ENCODE data around the gene GMEB2.
"Not testable (repeated sequence)": the region's sequence is repeated elsewhere in the genome, so short reads cannot be mapped to it uniquely, and the experiment has no call there.

GMEB2 gene

DNA sequence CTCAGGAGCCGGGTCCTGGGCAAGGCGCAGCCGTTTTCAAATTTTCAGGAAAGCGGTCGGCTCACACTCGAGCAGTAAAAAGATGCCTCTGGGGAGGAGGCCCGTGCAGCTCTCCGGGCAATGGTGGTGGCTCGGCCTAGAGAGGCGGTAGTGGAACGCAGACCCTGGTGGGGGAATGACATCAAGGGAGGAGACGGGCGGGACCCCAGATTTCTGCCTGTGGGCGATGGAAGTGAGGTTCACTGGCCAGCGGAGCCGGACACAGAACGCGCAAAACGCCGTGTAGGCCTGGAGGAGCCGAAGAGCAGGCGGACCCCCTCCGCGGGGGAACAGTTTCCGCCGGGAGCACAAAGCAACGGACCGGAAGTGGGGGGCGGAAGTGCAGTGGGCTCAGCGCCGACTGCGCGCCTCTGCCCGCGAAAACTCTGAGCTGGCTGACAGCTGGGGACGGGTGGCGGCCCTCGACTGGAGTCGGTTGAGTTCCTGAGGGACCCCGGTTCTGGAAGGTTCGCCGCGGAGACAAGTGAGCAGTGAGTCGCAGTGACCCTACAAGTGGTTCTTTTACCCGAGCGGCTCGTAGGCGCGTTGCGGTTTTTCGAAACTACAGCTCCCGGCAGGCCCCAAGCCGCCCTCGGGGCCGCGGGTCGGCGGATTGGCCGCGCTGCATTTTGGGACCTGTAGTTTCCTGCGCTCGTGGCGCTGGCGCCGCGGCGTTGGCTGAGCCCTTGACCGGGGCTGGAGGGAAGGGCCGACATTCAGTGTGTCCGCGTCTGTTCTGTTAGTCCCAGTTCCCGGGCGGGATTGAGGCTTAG is 31.2 kb upstream of the GMEB2 start, which contains the start of gene RTEL1:
RTEL1 (plus strand) TSS at position 376 of the 812 bp plus-strand sequence. CDS start 1,091 bp downstream, outside the sequence.
- DNase-seq (ENCODE audit: low read depth in 1 of 2, low spot score in 1 of 2): peak; percentile 81 to 84

DNA sequence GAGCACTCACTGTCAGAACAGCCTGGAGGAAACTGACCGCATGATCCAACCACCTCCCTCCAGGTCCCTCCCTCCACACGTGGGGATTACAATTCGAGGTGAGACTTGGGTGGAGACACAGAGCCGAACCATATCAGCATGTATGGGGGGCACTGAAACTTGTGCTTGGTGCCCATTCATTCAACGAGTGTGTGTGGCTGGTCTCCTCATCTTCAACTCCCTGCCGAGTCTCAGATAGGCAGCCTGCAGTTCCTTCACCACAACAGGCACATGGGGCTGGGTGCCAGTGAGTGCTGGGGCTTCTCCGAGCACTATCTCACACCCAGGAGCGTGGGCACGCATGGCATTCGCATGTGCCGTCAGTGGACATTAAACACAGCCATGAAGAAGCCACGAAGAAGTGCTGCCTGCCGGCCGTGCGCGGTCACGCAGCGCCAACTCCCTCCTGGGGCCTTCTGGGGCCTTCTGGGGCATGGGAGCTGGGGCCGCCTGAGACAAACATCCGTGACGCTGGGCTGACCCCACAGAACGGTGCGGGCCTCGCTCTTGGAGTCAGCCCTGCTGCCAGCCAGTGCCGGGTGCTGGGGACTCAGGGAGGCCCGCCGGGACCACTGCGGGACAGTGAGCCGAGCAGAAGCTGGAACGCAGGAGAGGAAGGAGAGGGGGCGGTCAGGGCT is 30.5 kb upstream of the GMEB2 start:
- no peak for DNase-seq (ENCODE audit: low read depth in 1 of 2, low spot score in 1 of 2)

DNA sequence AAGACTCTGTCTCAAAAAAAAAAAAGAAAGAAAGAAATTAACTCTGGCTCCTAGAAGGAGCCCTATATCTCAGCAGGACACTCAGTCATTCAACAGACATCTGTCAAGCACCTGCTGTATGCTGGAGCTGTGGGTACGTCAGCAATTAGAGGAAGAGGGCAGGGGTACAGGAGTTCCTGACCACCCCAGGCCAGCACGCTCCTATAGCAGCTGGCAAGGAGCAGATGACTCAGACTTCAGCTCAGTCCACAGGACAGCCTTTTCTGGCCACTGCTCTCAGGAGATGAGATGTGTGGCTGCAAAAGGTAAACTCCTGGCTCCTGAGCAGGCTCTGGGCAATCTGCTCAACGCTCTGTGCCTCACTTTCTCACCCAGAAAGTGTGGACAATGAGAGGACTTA is 29.6 kb upstream of the GMEB2 start:
- no peak for DNase-seq (ENCODE audit: low read depth in 1 of 2, low spot score in 1 of 2)

DNA sequence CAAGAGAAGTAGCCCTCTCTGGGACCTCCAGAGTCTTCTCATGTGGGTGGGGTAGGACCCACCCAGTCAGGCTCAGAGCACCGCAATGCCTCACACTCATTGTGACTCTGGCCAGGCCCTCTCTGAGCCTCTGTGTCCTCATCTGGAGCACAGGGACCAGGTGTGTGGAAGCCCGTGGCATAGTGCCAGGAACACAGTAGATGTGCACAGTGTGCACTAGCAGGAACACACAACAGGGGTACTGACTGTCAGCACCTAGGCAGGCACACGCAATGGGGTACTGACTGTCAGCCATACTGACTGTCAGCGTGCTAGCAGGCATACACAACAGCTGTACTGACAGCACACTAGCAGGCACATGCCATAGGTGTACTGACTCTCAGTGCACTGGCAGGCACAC is 28.3 kb upstream of the GMEB2 start:
- no peak for DNase-seq (ENCODE audit: low read depth in 1 of 2, low spot score in 1 of 2)

DNA sequence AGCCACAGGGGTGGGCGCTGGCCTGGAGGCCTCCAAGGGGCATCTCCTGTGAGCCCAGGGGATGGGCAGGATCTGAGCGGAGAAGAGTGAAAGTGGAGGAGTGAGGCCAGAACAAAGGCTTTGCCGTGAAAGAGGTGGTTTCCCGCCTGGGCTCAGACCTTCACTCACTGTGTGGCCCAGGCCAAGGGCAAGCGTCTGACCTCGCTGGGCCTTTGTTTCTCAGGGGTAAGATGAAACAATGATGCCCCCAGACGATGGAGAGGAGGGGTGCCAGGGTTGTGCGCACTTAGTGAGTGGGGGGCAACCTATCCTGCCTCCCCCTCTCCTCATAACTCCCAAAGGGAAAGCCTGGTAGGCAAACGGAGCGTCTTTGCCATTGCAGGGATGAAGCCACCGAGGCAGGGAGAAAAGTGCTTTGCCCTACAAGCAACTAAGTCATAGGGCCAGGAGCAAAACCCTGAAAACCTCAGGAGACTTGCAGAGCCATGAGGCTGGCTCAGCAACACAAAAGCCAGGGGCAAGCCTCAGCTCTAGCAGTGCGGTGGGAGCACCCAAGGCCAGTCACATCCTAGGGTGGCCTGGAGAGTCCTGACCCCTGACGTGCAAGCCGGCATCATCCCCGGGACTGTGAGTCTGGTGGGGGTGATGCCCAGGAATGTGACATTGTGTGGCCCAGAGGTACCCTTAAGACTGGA is 27.2 kb upstream of the GMEB2 start:
- no peak for DNase-seq (ENCODE audit: low read depth in 1 of 2, low spot score in 1 of 2)

DNA sequence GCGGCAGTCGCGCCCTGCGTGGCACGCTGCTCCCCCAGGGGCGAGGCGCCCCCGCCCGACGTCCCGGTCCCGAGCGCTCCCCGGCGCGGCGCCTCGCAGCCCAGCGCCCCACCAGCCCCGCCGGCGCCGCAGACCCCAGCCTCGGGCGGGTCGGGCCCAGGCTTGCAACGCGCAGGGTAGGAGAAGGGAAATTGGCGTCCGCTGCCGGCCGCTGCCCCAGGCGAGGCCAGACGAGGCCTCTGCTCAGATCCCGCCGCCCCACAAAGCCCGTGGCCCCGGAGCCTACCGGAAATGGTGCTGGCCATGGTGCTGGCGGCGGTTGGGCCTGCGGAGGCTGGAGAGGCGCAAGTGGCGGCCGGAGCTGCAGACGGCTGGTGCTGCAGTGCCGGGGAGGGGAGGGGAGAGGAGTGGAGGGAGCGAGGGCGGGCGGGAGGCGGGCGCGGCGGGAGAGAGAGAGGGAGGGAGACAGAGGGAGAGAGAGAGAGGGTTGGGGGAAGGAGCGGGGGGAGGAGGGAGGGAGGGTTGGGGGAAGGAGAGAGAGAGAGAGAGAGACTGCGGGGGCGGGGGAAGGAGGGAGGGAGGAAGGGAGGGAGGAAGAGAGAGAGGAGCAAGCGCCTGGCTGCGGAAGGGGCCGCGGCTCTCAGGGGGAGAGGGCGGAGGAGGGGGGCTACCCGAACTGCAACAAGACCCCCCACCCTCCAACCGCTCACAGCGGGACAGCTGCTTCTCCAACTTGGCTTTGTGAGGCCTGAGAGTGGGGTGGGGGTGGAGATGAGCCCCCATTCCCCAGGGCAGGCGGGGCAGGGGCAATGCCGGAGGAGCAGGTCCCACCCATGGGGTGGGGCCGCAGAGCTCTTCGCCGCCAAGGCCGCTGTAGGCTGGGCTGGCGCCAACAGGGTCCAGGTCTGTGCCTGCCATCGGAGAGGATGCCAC is 26.4 kb upstream of the GMEB2 start, which contains the start of gene STMN3:
STMN3 (minus strand) TSS at position 384 of the 933 bp plus-strand sequence; CDS start at position 305, 79 bp downstream.
- DNase-seq (ENCODE audit: low read depth in 1 of 2, low spot score in 1 of 2): peak; percentile 43 to 46

DNA sequence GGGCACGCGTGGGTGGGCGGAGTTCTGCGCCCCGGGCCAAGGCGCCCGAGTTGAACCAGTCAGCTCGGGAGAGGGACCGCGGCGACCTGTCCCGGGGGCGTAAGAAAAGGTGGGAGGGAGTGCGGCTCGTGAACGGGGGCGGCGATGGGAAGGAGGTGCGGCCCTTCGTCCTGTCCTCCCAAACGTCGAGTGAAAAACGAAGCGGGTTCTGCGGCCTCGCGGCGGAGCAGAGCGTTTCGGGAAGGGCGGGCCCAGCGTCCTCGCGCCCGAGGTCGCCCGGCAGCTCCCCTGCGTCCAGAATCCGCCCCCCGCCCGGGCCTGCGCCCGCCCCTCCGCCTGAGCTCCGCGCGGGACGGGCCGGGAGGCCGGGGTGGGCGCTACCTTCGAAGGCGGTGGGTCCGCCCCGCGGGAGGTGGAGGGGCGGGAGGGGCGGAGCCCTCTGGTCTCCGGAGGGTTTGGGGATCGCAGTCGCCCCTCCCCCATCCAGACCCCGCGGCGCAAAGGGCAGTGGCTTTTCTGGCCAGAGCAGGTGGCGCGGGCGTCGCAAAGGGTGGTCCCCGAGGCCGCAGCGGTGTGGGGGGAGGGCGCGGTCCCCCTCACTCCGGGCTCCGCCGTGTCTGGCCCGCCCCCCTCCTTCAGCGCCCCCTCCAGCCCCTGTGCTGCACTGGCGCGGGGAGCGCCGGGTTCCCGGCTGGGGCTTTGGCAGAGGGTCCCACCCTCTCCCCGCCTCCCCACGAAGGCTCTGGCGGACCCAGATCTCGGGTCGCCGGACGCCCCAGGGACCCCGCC is 25.5 kb upstream of the GMEB2 start:
- DNase-seq (ENCODE audit: low read depth in 1 of 2, low spot score in 1 of 2): no peak

DNA sequence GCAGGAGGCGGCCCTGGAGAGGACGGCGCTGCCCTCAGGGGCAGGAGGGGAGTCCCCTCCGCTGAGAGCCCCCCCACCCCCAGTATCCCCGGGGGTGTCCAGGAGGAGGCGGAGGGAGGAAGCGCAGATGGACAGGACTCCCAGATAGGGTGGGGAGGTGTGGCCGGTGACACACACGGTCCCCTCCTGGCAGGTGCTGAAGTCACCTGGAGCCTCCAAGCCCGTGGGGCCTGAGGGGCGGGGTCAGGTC is 25.0 kb upstream of the GMEB2 start:
- DNase-seq (ENCODE audit: low read depth in 1 of 2, low spot score in 1 of 2): no peak

DNA sequence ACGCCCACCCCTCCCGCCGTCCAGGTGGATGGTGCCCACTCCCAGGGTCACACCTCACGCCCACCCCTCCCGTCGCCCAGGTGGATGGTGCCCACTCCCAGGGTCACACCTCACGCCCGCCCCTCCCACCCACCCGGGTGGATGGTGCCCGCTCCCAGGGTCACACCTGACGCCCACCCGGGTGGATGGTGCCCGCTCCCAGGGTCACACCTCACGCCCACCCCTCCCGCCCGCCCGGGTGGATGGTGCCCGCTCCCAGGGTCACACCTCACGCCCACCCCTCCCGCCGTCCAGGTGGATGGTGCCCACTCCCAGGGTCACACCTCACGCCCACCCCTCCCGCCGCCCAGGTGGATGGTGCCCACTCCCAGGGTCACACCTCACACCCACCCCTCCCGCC is 23.6 kb upstream of the GMEB2 start:
- not testable (repeated sequence) for DNase-seq (ENCODE audit: low read depth in 1 of 2, low spot score in 1 of 2)

DNA sequence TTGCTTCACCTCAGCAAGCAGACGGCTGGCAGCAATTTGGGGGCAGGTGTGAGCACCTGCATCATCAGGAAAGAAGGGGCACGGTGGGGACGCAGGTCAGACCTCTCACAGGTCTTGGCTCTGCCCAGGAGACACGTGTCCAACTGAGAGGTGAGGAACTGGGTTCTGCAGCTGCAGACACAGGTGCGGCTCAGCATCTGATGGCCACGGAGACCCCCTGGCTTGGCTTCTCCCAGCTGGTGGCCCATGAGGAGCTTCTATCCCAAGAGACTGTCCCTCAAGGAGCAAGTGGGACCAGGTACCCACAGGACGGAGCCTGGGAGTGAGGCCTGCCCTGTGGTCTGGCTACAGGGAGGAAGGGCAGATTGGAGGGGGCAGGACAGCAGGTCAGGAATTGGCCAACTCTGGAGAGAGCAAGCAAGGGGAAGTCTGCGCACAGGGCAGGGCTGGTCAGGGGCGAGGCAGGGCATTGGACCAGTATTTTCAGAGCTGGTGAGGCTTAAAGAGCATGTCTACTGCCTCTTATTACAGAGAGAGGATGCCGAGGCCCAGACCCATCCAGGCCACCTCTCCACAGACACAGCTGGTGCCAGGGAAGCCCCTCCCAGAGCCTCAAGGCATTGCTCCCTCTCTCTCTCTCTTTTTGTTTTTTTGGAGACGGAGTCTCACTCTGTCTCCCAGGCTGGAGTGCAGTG is 22.1 kb upstream of the GMEB2 start:
- no peak for DNase-seq (ENCODE audit: low read depth in 1 of 2, low spot score in 1 of 2)

DNA sequence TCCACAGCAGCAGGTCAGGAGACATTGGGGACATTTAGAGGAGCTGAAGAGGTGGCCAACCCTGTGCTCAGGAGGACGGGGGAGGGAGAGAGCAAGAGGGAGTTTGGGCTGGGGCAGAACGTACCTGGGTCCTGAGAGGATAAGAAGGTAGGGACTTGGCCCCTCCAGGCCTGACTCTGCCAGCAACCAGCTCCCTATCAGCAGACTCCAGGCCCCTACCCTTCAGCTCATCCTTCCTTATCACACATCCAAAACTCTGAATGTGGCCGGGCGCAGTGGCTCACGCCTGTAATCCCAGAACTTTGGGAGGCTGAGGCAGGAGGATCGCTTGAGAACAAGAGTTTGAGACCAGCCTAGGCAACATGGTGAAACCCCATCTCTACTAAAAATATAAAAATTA is 21.3 kb upstream of the GMEB2 start:
- DNase-seq (ENCODE audit: low read depth in 1 of 2, low spot score in 1 of 2): no peak

DNA sequence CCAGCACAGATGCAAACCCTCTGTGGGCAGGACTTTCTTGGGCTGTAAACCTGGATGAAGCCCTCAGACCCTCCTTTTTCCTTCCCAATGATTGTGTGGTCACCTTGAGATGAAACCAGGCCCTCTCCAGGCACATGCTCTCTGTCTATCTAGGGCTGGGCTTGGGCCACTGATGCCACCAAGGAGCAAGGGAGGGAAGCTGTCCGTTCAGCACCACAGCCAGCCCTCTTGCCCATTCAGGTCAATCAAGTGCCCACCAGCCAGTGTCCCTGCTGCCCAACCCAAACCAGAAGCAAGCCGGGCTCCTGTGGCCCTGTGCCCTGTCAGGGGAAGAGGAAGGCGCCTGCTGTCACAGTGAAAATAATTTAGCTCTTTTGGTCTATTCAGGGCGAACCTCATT is 18.3 kb upstream of the GMEB2 start:
- no peak for DNase-seq (ENCODE audit: low read depth in 1 of 2, low spot score in 1 of 2)

DNA sequence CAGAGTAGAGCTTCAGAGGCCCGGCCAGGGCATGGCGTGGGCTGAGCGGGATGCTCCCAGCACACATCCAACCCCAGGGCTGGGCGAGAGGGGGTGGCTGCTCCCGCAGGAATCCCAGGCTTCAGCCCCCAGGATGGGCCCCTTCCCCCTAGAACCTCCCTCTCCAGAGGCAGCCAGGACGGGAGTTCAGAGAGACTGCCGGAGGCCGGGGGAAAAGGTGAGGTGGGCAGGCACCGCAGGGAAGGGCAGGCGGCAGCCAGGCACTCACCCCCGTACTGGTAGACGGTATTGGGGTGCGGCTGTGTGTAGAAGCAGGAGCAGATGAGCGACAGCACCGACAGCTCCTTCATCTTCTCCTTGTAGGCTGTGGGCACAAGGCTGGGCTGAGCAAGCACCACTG is 17.0 kb upstream of the GMEB2 start:
- DNase-seq (ENCODE audit: low read depth in 1 of 2, low spot score in 1 of 2): no peak

DNA sequence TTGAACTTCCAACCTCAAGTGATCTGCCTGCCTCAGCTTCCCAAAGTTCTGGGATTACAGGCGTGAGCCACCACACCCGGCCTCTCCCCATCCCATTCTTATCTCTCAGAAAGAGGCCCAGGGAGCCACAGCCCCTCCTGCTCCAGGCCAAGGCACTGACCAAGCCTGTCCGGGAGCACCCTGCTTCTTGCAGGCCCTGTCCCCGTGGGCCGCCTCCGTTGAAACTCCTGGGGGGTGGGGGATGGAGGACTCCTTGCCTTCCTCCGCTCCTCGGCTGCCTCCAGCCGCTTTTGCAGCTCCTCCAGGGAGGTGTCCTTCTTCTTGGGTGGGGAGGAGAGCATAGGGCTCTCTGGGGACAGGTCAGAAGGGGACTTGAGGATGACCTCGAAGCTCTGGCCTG is 16.6 kb upstream of the GMEB2 start:
- DNase-seq (ENCODE audit: low read depth in 1 of 2, low spot score in 1 of 2): no peak

DNA sequence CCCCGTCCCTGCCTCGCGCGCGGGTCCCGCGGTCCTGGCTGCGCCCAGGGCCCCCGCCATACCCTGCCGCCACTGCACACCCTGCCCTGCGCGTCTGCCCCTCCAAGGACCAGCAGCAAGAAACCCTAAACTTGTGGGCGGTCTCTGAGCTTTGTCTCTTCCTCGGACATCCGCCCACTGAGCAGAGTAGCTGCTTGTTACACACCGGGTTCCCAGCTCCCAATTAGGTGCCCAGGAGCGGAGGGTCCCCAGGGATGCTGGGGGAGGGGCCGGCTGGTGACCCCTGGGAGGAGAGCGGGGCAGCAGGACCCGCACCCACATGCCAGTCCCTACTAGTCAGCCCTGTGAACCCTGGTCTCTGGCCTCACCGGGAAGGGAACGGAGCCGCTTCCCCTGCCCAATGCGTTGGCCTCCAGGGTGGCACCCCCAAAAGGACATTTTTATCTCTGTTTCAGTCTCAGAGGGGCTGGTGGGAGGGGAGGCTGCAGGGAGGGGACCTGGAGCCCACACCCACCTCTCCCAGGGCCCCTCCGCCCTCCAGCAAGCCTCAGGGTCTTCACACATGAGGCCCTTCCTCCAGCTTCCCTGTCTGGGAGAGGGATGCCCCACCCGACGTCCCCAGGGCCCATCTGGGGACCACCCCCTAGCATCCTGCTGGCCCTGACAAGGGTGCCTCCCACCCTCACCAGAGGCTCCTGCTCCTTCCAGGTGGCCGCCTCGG is 15.8 kb upstream of the GMEB2 start:
- no peak for DNase-seq (ENCODE audit: low read depth in 1 of 2, low spot score in 1 of 2)

DNA sequence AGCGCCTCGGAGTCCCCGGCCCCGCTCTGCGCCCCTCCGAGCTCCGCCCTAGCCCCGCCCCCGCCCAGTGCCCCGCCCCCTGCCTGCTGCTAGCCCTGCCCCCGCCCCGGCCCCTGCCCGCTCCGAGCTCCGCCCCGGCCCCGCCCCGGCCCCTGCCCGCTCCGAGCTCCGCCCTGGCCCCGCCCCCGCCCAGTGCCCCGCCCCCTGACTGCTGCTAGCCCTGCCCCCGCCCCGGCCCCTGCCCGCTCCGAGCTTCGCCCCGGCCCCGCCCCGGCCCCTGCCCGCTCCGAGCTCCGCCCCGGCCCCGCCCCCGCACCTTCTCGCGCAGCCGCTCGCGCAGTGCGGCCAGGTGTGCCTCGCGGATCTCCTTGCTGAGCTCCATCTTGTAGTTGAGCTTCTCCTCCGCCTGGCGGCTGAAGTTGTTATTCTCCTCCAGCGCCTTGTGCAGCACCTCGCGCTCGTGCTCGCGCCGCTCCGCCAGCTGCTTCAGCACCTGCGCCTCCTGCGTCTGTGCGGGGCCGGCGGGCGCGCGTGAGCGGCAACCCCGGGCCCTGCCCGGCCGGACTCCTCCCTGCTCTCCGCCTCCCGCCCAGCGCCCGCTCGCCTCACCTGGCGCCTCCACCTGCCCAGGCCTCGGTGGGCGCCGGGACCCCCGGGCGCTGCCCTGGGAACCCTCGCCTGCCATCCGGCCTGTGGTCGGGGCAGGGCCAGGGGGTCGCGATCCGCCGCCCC is 15.1 kb upstream of the GMEB2 start:
- peak; percentile 97 to 99 for DNase-seq (ENCODE audit: low read depth in 1 of 2, low spot score in 1 of 2)

DNA sequence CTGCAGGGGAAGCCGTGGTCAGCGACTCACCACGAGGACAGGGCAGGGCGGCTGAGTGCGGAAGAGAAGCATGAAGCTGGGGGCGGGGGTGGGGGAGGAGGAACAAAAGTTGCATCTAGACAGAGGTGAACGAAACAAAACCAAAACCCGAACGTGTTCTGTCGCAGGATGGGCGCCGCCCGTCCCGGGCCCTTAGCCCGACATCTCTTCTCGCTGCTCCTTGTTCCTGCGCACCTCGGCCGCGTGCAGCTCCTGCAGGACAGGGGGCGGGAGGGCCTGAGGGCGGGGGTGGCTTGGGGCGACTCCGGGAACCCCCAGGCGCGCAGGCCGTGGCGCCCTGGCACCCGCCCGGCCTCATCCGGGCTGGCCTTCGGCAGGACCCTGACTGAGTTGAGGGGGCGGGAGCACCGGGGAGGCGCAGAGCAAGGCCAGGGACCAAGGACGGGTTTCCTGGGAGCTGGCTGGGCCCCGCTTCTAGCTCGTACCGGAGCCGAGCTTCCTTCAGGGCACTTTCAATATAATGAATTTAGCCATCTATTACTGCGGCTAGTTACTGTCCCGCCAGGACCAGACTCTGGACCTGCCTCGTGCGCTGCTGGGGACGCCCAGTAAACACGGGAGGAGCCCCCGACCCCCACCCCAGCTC is 14.4 kb upstream of the GMEB2 start:
- no peak for DNase-seq (ENCODE audit: low read depth in 1 of 2, low spot score in 1 of 2)

DNA sequence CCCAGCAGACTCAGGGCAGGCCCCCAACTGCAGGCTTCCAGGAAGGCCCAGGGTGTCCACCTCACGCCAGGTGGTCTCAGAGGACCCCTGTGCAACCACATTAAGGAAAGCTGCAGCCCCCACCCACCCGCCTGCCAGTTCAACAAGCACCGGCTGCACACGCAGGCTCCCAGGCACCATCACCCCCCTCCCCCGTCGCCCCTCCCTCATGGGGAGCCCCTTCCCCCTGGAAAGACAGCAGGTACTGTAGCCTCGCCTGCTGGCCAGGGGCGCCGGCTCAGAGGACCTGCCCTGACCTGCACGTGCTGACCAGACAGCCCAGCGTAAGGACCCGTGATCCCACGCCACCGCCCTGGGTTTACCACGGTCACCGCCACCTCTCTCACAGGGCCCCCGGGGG is 13.8 kb upstream of the GMEB2 start:
- not testable (repeated sequence) for DNase-seq (ENCODE audit: low read depth in 1 of 2, low spot score in 1 of 2)
